ENCODE results near the gene PANK4.
"Not testable (repeated sequence)": the region's sequence is repeated elsewhere in the genome, so short reads cannot be mapped to it uniquely, and the experiment has no call there.

The PANK4 gene

GRCh38 chr1:2525920-2526823 lies at the start of gene PANK4:
TSS of gene PANK4 (minus strand) at chr1:2526596. CDS start at chr1:2526587, 9 bp downstream.
- peak; percentile 81 to 84 for DNase-seq

- DNase-seq: no peak
Measured at GRCh38 chr1:2574350-2574749, 48.0 kb upstream of the PANK4 start.

DNA sequence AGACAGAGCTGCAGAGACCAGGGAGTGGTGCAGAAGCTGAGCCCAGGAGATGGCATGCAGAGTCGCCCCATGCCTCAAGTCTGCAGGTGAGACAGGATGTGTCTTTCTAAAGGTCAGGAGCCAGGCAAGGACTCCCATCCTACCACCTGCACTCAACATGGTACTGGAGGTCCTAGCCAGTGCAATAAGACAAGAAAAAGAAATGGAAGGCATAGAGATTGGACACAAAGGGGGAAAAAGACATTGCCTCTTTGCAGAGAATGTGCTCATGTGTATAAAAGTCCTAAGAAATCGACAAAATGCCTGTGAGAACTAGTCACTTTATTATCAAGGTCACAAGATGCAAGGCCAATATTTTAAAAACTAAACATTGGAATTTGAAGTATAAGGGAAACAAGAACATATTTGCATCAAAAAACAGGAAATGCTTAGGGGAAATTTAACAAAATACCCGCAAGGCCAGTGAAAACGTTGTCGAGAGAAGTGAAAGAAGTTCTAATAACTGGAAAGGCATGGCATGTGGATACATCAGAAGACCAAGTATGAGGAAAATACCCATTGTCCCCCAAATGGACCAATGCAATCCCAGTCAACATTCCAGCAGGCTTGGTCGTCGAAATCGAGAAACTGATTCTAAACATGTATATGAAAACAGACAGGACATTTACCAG lies 47.0 kb upstream of the PANK4 start:
- DNase-seq: no peak

GRCh38 chr1:2571348-2571747 lies 45.0 kb upstream of the PANK4 start:
- DNase-seq: no peak

- DNase-seq: no peak
Measured at GRCh38 chr1:2570332-2570731, 43.9 kb upstream of the PANK4 start.

DNA sequence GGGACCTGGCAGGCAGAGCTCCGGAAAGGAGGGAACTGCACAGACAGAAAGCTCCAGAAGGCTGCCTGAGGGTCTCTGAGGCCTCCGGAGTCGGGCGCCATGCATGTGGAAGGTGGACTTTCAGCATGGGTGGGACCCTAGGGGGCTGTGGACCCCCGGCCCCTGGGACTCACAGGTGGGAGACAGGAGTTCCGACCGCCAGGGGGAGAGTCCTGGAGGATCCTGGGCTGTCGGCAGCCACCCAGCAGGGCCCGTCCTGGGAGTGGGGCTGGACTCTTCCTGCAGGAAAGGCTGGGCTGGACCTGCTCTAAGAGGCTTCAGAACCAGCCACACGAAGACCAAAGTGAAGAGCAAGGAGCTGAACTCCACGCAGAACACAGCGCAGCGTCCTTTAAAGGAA lies 43.3 kb upstream of the PANK4 start:
- not testable (repeated sequence) for DNase-seq

- no peak for DNase-seq
Measured at GRCh38 chr1:2569060-2569459, 42.7 kb upstream of the PANK4 start.

- not testable (repeated sequence) for DNase-seq
Measured at GRCh38 chr1:2568187-2568816, 41.9 kb upstream of the PANK4 start.

GRCh38 chr1:2567083-2567679 lies 40.8 kb upstream of the PANK4 start:
- DNase-seq: no peak

DNA sequence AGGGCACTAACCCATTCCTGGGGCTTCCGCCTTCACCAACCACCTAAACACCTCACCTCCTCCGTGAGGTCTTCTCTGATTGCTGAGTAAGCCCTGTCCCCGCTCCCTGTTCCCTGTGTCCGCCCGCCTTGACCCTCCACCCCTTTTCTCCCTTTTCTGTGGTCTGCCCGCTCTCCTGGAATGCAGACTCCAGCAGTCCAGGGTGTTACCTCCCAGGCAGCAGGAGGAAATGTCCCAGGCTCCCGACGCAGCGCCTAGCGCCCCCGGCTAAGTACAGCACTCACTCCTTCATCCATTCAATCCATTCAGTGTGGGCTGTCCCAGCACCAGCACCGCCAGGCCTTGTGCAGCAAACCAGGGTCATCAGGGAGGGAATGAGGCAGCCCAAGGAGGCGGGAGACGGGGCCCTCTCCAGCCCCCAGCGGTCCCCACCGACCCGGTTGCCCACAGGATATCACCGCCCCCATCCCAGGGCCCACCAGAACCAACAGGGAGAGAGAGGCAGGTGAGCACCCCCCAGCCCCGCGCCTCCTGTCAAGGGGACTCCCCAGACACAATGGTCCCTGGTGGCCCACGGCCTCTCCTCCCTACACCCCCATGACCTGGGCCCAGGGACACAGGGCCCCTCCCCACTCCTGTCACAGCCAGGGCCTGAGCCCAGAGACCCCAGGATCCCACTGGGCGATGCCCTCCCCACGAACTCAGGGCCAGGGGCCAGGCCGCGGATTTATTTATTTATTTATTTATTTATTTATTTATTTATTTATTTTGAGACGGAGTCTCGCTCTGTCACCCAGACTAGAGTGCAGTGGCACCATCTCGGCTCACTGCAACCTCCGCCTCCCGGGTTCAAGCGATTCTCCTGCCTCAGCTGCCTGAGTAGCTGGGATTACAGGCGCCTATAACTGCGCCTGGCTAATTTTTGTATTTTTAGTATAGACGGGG lies 40.0 kb upstream of the PANK4 start:
- DNase-seq: no peak

- no peak for DNase-seq
Measured at GRCh38 chr1:2564815-2565374, 38.5 kb upstream of the PANK4 start.

- no peak for DNase-seq
Measured at GRCh38 chr1:2564006-2564814, 37.8 kb upstream of the PANK4 start.

GRCh38 chr1:2563205-2563604 lies 36.8 kb upstream of the PANK4 start:
- DNase-seq: no peak

- DNase-seq: no peak
Measured at GRCh38 chr1:2561898-2562895, 35.8 kb upstream of the PANK4 start.

DNA sequence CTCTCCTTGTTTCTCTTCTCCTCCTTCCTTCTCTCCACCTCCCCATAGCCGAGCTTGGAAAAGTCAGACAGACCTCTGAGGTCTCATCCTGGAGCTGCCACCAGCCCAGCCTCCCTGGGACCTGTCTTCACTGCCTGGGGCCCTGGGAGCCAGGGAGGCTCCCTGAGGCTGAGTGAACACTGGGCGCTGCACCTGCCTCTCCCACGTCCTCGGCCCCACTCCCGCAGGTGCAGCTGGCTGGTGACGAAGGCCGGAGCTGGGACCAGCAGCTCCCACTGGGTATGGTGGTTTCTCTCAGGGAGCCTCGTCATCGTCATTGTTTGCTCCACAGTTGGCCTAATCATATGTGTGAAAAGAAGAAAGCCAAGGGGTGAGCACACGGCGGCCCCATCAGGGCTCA lies 35.0 kb upstream of the PANK4 start:
- DNase-seq: no peak

DNA sequence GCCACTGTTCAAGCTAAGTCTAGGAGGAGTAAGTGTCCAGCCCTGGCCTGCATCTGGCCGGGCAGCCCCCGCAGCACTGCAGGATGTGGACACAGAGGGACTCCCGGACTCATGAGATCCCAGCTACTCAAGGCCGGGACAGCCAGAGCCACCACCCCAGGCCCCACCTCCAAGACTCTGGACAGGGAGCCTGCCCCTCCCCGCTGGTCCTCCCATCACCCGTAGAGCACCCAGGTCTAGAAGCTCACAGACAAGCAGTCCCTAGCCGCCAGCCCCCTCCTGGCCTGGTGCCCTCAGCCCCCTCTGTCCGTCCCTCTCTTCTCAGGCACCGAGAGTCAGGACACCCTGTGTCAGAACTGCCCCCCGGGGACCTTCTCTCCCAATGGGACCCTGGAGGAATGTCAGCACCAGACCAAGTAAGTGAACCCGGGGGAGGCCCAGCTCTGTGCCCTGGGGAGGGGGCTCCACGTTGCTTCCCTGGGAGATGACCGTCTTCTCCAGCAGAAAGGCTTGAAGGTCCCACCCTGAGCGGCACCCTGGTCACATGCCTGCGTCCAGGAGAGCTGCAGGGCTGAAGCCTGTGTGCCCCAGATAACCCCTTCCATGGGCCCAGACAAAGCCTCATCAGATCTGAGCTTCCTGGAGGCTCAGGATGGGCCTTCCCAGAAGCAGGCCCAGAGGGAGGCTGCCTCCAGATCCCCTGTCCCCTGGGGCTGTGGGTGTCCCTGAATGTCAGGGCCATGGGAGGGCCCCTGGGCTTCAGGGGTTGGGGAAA lies 34.1 kb upstream of the PANK4 start:
- no peak for DNase-seq

DNA sequence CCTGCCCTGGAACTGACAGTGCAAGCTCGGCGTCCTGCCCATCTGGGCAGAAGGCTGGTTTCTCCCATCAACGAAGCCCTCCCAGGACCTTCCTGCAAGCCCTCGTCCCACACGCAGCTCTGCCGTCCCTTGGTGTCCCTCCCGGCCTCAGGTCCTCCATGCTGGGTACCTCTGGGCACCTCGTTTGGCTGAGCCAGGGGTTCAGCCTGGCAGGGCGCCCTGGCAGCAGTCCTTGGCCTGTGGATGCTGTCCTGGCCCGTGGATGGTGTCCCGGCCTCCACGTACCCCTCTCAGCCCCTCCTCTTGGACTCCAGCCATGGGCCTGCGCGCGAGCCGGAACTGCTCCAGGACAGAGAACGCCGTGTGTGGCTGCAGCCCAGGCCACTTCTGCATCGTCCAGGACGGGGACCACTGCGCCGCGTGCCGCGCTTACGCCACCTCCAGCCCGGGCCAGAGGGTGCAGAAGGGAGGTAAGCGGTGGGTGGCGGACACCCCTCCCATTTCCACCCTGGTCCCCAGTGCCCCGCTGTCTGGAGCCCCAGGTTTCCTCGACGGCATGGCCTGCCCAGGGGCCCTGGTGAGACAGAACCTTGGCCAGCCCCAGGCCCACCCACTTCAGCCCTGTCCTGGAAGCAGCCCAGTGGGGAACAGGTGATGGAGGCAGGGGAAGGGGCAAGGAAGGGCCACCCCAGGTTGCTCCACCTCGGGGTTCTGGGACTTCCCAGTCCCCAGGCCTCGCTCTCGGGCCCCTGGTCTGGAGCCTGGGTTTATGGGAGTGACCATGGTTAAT lies 33.3 kb upstream of the PANK4 start:
- no peak for DNase-seq

- no peak for DNase-seq
Measured at GRCh38 chr1:2558861-2559260, 32.5 kb upstream of the PANK4 start.

All from activated CD4-positive, alpha-beta T cell treated with anti-CD3 and anti-CD28 coated beads, Interleukin-2, amount 50 U/mL, for 4 hours (primary cell).